ENCODE results near the gene KRTAP3-1.

DNA sequence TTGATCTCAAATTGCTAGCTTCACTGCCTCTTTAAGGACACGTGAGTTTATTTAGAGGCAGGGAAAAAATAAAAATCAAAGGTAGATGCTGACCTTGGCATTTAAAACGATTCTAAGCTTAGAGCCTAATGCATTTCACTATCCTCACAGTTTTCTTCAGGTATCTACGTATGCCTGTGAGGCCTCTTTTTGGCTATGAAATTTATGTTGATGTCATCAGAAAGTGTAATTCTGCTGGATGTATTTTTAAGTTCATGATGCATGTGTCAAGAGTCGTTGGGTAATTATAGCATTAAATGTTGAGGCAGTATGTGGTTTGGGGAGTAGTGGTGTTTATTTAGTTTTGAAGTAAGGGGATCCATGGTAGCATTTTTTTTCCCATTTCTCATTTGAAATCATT is 5.0 kb downstream of the KRTAP3-1 start:
- TF ChIP-seq EZH2 (IDR thresholded peaks at IDR 0.05; ENCODE audit: low read length, unreplicated experiment) (no peak), EZH2phosphoT487 (IDR thresholded peaks at IDR 0.05; ENCODE audit: borderline replicate concordance, low read length) (no peak)
- TF ChIP-seq, protein P1, sequence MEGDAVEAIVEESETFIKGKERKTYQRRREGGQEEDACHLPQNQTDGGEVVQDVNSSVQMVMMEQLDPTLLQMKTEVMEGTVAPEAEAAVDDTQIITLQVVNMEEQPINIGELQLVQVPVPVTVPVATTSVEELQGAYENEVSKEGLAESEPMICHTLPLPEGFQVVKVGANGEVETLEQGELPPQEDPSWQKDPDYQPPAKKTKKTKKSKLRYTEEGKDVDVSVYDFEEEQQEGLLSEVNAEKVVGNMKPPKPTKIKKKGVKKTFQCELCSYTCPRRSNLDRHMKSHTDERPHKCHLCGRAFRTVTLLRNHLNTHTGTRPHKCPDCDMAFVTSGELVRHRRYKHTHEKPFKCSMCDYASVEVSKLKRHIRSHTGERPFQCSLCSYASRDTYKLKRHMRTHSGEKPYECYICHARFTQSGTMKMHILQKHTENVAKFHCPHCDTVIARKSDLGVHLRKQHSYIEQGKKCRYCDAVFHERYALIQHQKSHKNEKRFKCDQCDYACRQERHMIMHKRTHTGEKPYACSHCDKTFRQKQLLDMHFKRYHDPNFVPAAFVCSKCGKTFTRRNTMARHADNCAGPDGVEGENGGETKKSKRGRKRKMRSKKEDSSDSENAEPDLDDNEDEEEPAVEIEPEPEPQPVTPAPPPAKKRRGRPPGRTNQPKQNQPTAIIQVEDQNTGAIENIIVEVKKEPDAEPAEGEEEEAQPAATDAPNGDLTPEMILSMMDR (conservative IDR thresholded peaks at IDR 0.05; ENCODE audit: low read depth, low read length): no peak
